ENCODE measurements around the gene PRKAR1B.

DNA sequence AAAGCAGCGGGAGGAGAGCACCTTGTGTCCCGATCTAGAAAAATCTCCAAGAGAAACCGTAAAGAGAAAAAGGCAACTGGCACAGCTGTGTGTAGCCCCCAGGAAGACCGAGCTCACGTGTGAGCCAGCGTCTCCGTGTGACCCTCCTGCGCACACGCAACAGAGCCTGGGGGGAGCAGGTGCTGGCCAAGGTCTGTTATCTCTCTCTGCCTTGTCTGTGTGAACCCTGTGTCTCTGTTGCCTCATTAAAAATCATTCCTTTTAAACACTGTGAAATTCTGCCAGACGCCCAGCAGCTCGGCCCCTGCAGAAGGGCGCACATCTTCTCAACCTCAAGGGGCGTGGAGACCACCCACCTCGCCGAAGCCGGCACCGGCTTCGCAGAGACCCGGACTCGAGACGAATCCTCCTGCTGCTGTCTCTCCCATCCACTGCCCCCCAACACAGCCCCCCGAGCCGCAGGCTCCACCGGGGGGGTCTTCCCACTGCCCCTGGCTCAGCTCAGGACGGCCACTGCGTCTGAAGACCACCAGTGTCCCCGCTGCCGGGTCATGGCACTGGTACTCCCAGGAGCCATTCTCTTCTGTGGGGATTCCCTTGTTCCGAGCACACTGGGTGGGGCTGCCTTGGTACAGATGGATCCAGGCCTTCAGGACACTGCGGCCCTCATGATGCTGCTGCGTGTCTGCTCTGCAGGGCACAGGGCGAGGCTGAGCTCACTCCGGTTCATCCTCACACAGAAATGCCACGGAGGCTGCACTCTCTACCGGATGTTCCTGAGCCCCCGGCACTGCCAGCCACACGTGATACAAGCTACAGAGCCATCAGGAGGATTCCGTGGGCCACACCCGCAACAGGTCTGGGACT is 94.9 kb downstream of the PRKAR1B start:
- TF ChIP-seq GATA2 (IDR thresholded peaks at IDR 0.05; ENCODE audit: low read depth, low read length) (no peak), GATA3 (IDR thresholded peaks at IDR 0.05; ENCODE audit: low read depth, low read length) (no peak)

All from SH-SY5Y (cell line).